Right atrium auricular region (tissue), 2 donors: ENCODE results near the gene CCDC169. TPM values are rescaled to one million over a fixed set of nuclear protein-coding genes. Genes with fewer than 3 reads are reported as not detected.

Experiments
- DNase-seq: peaks from one replicate; pipeline ENCODE4 v3.0.0-alpha.2; 2019; ENCODE audit warnings: low spot score
- H3K27ac ChIP-seq, 2 donors: fragments of 200-600 bp; sonication (generic); 1 replicate in 1 of 2; 2 replicates in 1 of 2; pipeline ENCODE4 v1.5.1; 2016 to 2019
- H3K27me3 ChIP-seq, 2 donors: fragments of 200-600 bp; sonication (generic); one replicate each; pipeline versions ENCODE4 v1.5.1 to v1.6.0; 2017 to 2019
- H3K36me3 ChIP-seq: fragments of 200-600 bp; sonication (generic); one replicate; pipeline ENCODE4 v1.5.1; 2016
- H3K4me1 ChIP-seq, 2 donors: fragments of 200-600 bp; sonication (generic); one replicate each; pipeline versions ENCODE4 v1.5.1 to v1.6.0; 2017 to 2019
- H3K4me3 ChIP-seq, 2 donors: fragments of 200-600 bp; sonication (generic); 1 replicate in 1 of 2; 2 replicates in 1 of 2; pipeline ENCODE4 v1.5.1; 2017 to 2019; ENCODE audit warnings: mild to moderate bottlenecking in 1 of 2, moderate library complexity in 1 of 2
- H3K9me3 ChIP-seq, 2 donors: fragments of 200-600 bp; sonication (generic); one replicate each; pipeline ENCODE4 v1.5.1; 2019
- total RNA-seq, 2 donors: library from RNA; depleted of rRNA; stranded (reverse); fragments of >200 nt; gene quantifications; one replicate each; pipeline ENCODE4 v1.1.0, GENCODE V29; 2016
- TF ChIP-seq, protein P1 (sequence below), 2 donors: fragments of 200-600 bp; sonication (generic); IDR thresholded peaks; one replicate each; pipeline ENCODE4 v1.5.1; 2019; ENCODE audit warnings: antibody characterized with exemption in 2 of 2

CCDC169 gene
- under 1 TPM; 0.28 to 0.44 TPM for total RNA-seq

DNA sequence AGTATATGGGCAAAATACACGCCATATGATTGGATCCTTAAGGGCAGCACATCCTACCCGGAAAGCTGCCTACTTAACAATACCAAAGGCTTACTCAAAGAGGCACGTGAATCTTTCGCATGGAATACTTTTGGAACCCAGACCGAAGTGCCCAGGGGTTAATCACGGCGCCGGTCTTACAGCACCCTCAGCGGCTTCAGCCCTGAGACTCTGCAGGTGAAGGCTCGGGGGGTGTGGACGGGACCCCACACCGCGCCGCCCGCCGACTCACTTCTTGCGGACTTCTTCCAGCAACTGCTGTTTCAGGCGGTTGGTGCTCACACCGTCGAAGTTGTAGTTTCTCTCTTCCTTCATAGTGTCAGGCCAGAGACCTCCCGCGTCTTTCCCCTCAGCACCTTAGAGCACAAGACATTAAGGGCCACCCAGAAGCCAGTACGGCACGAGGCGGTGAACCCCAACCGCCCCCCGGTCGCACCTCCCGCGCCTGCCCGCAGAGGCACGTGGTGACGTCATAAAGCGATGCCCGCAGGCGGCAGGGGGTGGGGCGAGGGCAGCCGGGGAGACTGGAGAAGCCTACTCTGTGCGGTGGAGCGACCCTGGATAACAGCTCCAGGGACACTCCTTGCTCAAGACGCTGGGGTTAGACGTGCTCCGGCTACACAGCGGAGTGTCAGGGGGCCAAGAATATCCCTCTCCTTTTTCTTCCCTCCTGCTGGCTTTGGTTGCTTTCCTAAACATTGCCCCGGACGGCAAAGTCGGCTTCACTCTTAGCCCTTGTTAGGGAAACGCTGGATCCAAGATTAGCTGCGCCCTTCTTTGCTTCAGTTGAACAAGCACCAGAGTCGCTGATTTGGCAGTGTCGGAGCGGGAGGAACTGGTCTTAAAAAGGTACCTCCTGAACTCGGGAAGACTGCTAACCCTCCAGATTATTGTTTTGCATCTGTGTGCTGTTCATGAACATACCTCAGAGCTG is at the start of gene CCDC169:
Gene CCDC169 (minus strand): TSS at position 449 of the 973 bp plus-strand sequence. CDS start 95 bp downstream, at position 354.
- Histone ChIP-seq H3K4me3 (peak within 1 kb of the TSS; percentile 53 to 64), H3K9me3 (no peaks in the 10 kb centered on the region), H3K4me1 (peaks cover 0 to 14% of the 10 kb centered on the region in 2 donors), H3K27me3 (no peaks in the 10 kb centered on the region), H3K27ac (peak within 1 kb of the TSS; percentile 50 to 64), H3K36me3 (no peaks in the 10 kb centered on the region)
- TF ChIP-seq, protein P1, sequence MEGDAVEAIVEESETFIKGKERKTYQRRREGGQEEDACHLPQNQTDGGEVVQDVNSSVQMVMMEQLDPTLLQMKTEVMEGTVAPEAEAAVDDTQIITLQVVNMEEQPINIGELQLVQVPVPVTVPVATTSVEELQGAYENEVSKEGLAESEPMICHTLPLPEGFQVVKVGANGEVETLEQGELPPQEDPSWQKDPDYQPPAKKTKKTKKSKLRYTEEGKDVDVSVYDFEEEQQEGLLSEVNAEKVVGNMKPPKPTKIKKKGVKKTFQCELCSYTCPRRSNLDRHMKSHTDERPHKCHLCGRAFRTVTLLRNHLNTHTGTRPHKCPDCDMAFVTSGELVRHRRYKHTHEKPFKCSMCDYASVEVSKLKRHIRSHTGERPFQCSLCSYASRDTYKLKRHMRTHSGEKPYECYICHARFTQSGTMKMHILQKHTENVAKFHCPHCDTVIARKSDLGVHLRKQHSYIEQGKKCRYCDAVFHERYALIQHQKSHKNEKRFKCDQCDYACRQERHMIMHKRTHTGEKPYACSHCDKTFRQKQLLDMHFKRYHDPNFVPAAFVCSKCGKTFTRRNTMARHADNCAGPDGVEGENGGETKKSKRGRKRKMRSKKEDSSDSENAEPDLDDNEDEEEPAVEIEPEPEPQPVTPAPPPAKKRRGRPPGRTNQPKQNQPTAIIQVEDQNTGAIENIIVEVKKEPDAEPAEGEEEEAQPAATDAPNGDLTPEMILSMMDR (IDR thresholded peaks at IDR 0.05), result no peak
- DNase-seq, result peak; percentile 67

DNA sequence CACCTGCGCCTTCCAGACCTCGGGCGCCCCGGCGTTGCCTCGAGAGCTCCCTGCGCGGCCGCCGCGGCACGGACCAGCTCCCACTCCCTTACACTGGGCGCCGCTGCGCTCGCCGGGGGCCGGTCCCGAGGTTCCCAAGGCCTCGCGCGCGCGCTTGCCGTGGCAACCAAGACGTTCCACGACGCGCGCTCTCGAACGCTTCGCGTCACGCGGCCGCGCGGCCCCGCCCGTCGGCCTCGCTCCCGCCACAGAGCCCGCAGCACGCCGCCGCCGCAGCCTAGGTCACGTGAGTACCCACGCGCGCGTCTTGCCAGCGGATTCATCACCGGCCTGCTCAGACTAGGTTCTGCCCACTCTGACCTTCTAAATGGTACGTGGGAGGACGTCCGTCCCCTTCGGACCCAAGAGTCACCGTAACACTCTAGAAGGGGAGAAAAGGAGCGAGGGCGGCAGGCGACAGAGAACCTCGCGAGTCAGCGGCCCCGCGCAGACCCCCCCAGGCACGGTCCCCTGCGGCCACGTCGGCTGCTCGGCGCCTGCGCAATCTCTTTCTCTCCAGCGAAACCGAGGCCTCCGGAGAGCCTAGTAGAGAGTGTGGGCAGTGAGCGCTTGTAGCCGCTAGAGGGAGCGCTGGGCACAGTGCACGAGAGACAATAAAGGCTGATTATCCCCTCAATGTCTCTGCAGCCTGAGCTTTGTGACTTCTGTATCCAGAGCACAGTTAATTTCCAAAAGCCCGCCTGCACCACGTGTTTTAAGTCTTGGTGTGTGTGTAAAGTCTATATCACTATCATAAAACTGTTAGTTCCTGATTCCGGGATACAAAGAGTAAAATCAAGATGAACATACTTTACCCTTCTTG is 48.8 kb upstream of the CCDC169 start, which contains the start of gene SPART:
Gene SPART (minus strand): TSS at position 173 of the 862 bp plus-strand sequence. CDS start 10,564 bp downstream, outside the sequence.
- Histone ChIP-seq H3K9me3 (no peaks in the 10 kb centered on the region), H3K27ac (peak within 1 kb of the TSS; percentile 98 to 100), H3K4me1 (peaks cover 0 to 22% of the 10 kb centered on the region in 2 donors), H3K36me3 (no peaks in the 10 kb centered on the region), H3K4me3 (peak within 1 kb of the TSS; percentile 78 to 93), H3K27me3 (no peaks in the 10 kb centered on the region)
- peak; percentile 95 for DNase-seq
- TF ChIP-seq, protein P1 (IDR thresholded peaks at IDR 0.05), result peak; percentile 92 to 98

DNA sequence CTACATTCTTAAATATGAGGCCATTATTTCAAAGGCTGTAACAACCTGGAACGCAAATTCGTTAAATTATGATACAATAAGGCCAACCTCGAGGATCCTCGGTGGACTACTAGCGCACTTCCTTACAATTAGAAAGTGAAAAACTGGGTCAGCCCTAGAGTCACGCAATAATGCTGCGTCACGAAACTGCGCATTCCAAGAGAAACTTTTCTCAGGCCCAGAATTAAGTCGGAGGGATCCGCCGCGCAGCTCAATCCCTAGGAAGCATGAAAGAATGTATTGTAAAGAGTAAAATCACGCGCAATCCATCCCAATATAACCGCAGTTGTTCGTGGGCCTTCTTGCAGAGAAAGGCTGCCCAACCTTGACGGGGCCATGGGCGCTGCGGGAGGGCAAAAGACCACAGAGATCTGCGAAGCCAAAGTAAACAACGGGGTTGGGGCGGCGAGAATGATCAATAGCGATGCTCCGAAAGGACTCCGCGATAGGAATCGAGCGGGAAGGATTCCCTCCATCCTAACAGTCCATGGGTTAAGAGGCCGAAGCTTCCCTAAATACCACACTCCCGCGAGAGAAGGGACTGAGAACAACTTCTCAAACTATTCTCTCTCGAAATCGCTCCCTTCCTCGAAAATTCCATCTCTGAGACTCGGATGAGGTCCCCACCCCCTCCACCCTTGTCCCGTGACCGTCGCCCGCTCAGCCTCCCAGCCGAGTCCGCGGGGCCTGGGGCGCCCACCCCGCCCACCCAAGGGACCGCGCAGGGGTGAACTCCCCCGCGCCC is 48.0 kb upstream of the CCDC169 start:
- peak overlapping the region; percentile 78 to 93 for H3K4me3 ChIP-seq
- no peaks in the 10 kb centered on the region for H3K27me3 ChIP-seq
- peak overlapping the region; percentile 98 to 100 for H3K27ac ChIP-seq
- H3K9me3 ChIP-seq, result no peaks in the 10 kb centered on the region
- TF ChIP-seq, protein P1 (IDR thresholded peaks at IDR 0.05), result no peak
- H3K4me1 ChIP-seq, result peaks cover 0 to 22% of the 10 kb centered on the region in 2 donors
- peak; percentile 91 for DNase-seq
- H3K36me3 ChIP-seq, result no peaks in the 10 kb centered on the region

DNA sequence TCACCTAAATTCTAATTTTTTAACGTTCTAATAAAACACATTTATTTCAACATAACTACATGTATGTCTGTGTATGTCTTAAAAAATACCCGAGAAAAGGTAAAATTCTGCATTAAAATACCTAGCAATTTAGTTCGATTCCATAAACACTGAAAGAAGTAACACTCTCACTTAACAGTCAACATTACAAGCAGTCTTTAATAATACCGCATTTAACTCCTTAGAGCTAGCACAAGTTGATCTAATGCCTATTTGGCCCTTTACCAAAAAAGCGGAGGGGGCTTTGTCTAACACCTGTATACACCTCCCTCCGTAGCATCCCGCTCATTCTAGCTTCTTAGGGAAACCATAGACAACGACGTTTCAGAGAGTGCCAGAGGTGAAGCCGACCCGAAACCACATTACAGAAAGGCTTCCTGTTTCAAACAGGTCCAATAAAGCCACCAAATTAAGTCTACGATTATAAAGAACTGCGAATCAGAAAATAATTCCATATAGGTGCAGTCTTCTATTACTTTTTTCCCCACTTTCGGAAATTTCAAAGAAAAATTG is 47.3 kb upstream of the CCDC169 start:
- Histone ChIP-seq H3K27ac (peak overlapping the region; percentile 98 to 100), H3K4me1 (peaks cover 0 to 22% of the 10 kb centered on the region in 2 donors), H3K4me3 (peak overlapping the region; percentile 78 to 93), H3K9me3 (no peaks in the 10 kb centered on the region), H3K27me3 (no peaks in the 10 kb centered on the region), H3K36me3 (no peaks in the 10 kb centered on the region)
- no peak for DNase-seq
- TF ChIP-seq, protein P1 (IDR thresholded peaks at IDR 0.05), result no peak

DNA sequence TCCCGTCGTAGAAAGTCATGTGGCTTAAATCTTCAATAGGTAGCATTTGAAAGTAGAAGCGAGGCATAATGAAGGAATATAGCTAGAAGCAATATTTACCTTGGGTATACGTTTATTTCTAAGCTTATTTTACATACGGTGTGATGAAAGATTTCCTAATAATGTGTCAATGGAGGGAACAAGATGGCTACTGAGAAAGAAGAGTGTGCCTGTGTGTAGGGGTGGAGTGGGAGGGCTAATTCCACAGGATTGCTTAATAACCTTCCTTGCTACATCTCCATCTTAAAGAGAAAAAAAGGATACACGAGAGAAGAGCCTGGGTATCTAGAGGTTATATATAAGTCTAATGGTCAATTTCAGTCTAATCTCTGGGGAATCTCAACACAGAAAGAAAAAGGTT is 46.6 kb upstream of the CCDC169 start:
- H3K4me1 ChIP-seq, result peaks cover 0 to 22% of the 10 kb centered on the region in 2 donors
- TF ChIP-seq, protein P1 (IDR thresholded peaks at IDR 0.05), result no peak
- peak overlapping the region; percentile 98 to 100 for H3K27ac ChIP-seq
- H3K27me3 ChIP-seq, result no peaks in the 10 kb centered on the region
- no peaks in the 10 kb centered on the region for H3K36me3 ChIP-seq
- no peaks in the 10 kb centered on the region for H3K9me3 ChIP-seq
- no peak overlapping the region for H3K4me3 ChIP-seq
- no peak for DNase-seq
